Heart right ventricle (tissue), 16 donors: ENCODE measurements around the gene WNT7B. TPM values are rescaled to one million over a fixed set of nuclear protein-coding genes. Genes with fewer than 3 reads are reported as not detected.

Source experiments
- ATAC-seq, 8 donors: fragments of 200-7000 bp; cut with Tn5 transposase; one replicate each; pipeline ENCODE4 v1.9.1; 2020; ENCODE audit warnings: mild to moderate bottlenecking in 8 of 8, moderate library complexity in 8 of 8, moderate number of reproducible peaks in 1 of 8
- DNase-seq, 2 donors: peaks; one replicate each; pipeline ENCODE4 v3.0.0-alpha.2; 2020
- H3K27ac ChIP-seq, 10 donors: fragments of 200-600 bp; sonication (generic) in 2 of 10; one replicate each; pipeline versions ENCODE4 v1.5.0 to v1.8.0; 2020 to 2022; ENCODE audit warnings: mild to moderate bottlenecking in 3 of 10
- H3K27me3 ChIP-seq, 7 donors: fragments of 200-600 bp; one replicate each; pipeline ENCODE4 v1.8.0; 2021 to 2022; ENCODE audit warnings: mild to moderate bottlenecking in 2 of 7
- H3K36me3 ChIP-seq, 9 donors: fragments of 200-600 bp; sonication (generic) in 1 of 9; one replicate each; pipeline versions ENCODE4 v1.5.0 to v1.8.0; 2020 to 2022; ENCODE audit warnings: mild to moderate bottlenecking in 2 of 9
- H3K4me1 ChIP-seq, 9 donors: fragments of 200-600 bp; sonication (generic) in 1 of 9; one replicate each; pipeline versions ENCODE4 v1.5.0 to v1.8.0; 2020 to 2022; ENCODE audit warnings: mild to moderate bottlenecking in 4 of 9
- H3K4me3 ChIP-seq, 10 donors: fragments of 200-600 bp; sonication (generic) in 2 of 10; one replicate each; pipeline versions ENCODE4 v1.5.0 to v1.8.0; 2020 to 2022; ENCODE audit warnings: mild to moderate bottlenecking in 7 of 10, moderate library complexity in 2 of 10
- H3K9me3 ChIP-seq, 11 donors: fragments of 200-600 bp in 10 of 11; sonication (generic) in 2 of 11; one replicate each; pipeline versions ENCODE4 v1.5.0 to v1.8.0; 2013 to 2022; ENCODE audit warnings: mild to moderate bottlenecking in 2 of 11, control low read depth in 1 of 11, moderate library complexity in 1 of 11
- CTCF ChIP-seq, 9 donors: fragments of 200-600 bp; sonication (generic) in 2 of 9; IDR thresholded peaks; one replicate each; pipeline versions ENCODE4 v1.5.0 to v1.8.0; 2021 to 2022; ENCODE audit warnings: antibody characterized with exemption in 9 of 9, mild to moderate bottlenecking in 5 of 9, moderate library complexity in 1 of 9
- WGBS, 2 donors: extraction: QIAGEN DNeasy Blood & Tissue Kit; methylation state at CpG; one replicate each; pipeline ENCODE4 v1.1.7; 2013; ENCODE audit warnings: inconsistent platforms in 1 of 2; 5-methylcytosine and 5-hydroxymethylcytosine counted together
- intact Hi-C, 10 donors: fragments of 100-400 bp; cut with DNase I; formaldehyde crosslinking; loops; one replicate each; pipeline versions ENCODE4 v1.11.1 to v1.14.2; 2022
- polyA plus RNA-seq, 2 donors: library from polyadenylated mRNA; stranded (reverse); fragments of 200-250 nt; gene quantifications; one replicate each; pipeline ENCODE4 v1.2.3, GENCODE V29; 2013
- total RNA-seq, 10 donors: library from RNA; stranded (reverse); fragmentation: NEBNext Ultra II Directional in 3 of 10; extraction: Animal tissue kit (Norgen Biotek cat#: 25700) in 3 of 10; gene quantifications; one replicate each; pipeline versions ENCODE4 v1.2.1 to v1.2.4, GENCODE V29; 2021 to 2023
- donor health status: Arrhythmogenic right ventricular cardiomyopathy.
- donor health status: ischemic (EF 13 %, LVEDD 7.1; RV severe dilation, severe dysfunction).
- donor health status: healthy with polysubstance abuse.
- donor health status: DM: no; HTN: yes; CAD: no.
- donor health status: DM: no; HTN: no; CAD: no.
- donor health status: ischemic (EF 25% LVEDD 6.9; RV normal size, moderate dysfunction).
- donor health status: ischemic (EF 25% LVEDD 5.7; RV mildly dilated, moderate dysfunction).
- donor health status: healthy.
- donor health status: DM: yes; HTN: yes; CAD: no.
- donor health status: Ischemic cardiomyopathy.
- donor health status: ischemic (EF 35%, LVEDD 5.7; RV mildly dilated, moderate dysfunction).
- donor health status: nonischemic (EF 11% LVEDD 7.7; RV severe dilation, severe dysfunction).
- donor health status: DM: yes; HTN: yes; CAD: no.
- donor health status: PGD.
- donor health status: ischemic (EF 29% LVEDD 5.4; RV normal size, mild dysfunction).
- donor health status: nonischemic (EF 23%, LVEDD 6.1; RV moderate dilation, normal function).

The WNT7B gene
- total and polyA plus RNA-seq, 12 donors = not detected

- no peak for TF ChIP-seq CTCF (IDR thresholded peaks at IDR 0.05)
- Histone ChIP-seq H3K4me3 (peak overlapping the region in 5 of 10 donors; percentile 2 to 26 (median 12)), H3K36me3 (no peaks in the 10 kb centered on the region), H3K27me3 (peaks cover 5 to 75% (median 66%) of the 10 kb centered on the region in 7 donors), H3K27ac (no peak overlapping the region), H3K4me1 (peaks cover 0 to 55% (median 32%) of the 10 kb centered on the region in 9 donors), H3K9me3 (no peaks in the 10 kb centered on the region)
- 26 to 38% methylated on average over 49 of the region's 49 CpGs for WGBS, 2 donors
- no peak for DNase-seq
- no peak for ATAC-seq
- intact Hi-C loops = no loop called here
Observed at GRCh38 chr22:45880716-45881523, 96.0 kb downstream of the WNT7B start.

- H3K27me3 ChIP-seq = peaks cover 5 to 72% (median 66%) of the 10 kb centered on the region in 7 donors
- ATAC-seq (no peak), DNase-seq (no peak)
- 33 to 51% methylated on average over 22 of the region's 22 CpGs for WGBS, 2 donors
- peaks cover 0 to 47% (median 27%) of the 10 kb centered on the region in 9 donors for H3K4me1 ChIP-seq
- peak overlapping the region in 2 of 10 donors; percentile 24 to 26 for H3K4me3 ChIP-seq
- no peak overlapping the region for H3K27ac ChIP-seq
- no peaks in the 10 kb centered on the region for H3K9me3 ChIP-seq
- intact Hi-C loops = no loop called here
- no peak for TF ChIP-seq CTCF (IDR thresholded peaks at IDR 0.05)
- no peaks in the 10 kb centered on the region for H3K36me3 ChIP-seq
Observed at GRCh38 chr22:45880091-45880715, 96.8 kb downstream of the WNT7B start.

- Histone ChIP-seq H3K27ac (no peak overlapping the region), H3K4me1 (peaks cover 0 to 42% (median 21%) of the 10 kb centered on the region in 9 donors), H3K9me3 (no peaks in the 10 kb centered on the region), H3K27me3 (peaks cover 5 to 72% (median 64%) of the 10 kb centered on the region in 7 donors), H3K36me3 (no peaks in the 10 kb centered on the region), H3K4me3 (no peak overlapping the region)
- ATAC-seq (peak in 7 of 8 donors; percentile 37 to 72 (median 59)), DNase-seq (peak; percentile 47 to 64)
- intact Hi-C loops = no loop called here
- TF ChIP-seq CTCF (IDR thresholded peaks at IDR 0.05) = no peak
- WGBS, 2 donors = 19 to 30% methylated on average over 6 of the region's 6 CpGs
Observed at GRCh38 chr22:45879552-45879949, 97.4 kb downstream of the WNT7B start.

- DNase-seq (no peak), ATAC-seq (peak in 4 of 8 donors; percentile 5 to 30 (median 18))
- H3K27ac ChIP-seq = no peak overlapping the region
- 26 to 29% methylated on average over 16 of the region's 16 CpGs for WGBS, 2 donors
- no peak overlapping the region for H3K4me3 ChIP-seq
- H3K27me3 ChIP-seq = peaks cover 5 to 73% (median 59%) of the 10 kb centered on the region in 7 donors
- no peaks in the 10 kb centered on the region for H3K36me3 ChIP-seq
- TF ChIP-seq CTCF (IDR thresholded peaks at IDR 0.05) = no peak
- H3K9me3 ChIP-seq = no peaks in the 10 kb centered on the region
- intact Hi-C loops = no loop called here
- H3K4me1 ChIP-seq = peaks cover 0 to 36% (median 16%) of the 10 kb centered on the region in 9 donors
Observed at GRCh38 chr22:45878901-45879551, 97.9 kb downstream of the WNT7B start.
